Transverse colon (tissue), 4 donors: ENCODE results near the gene TMPRSS11B. TPM values are rescaled to one million over a fixed set of nuclear protein-coding genes. Genes with fewer than 3 reads are reported as not detected.

Experiments used
- DNase-seq: peaks from one replicate; pipeline ENCODE4 v3.0.0-alpha.2; 2019
- H3K27ac ChIP-seq, 4 donors: fragments of 200-600 bp; sonication (generic); 2 replicates each; pipeline ENCODE4 v1.5.1; 2016 to 2018; ENCODE audit warnings: inconsistent platforms in 4 of 4
- H3K27me3 ChIP-seq: fragments of 200-600 bp; sonication (generic); 2 replicates; pipeline ENCODE4 v1.5.1; 2017; ENCODE audit warnings: inconsistent platforms
- H3K36me3 ChIP-seq, 4 donors: fragments of 200-600 bp; sonication (generic); 2 replicates each; pipeline ENCODE4 v1.5.1; 2017 to 2019; ENCODE audit warnings: inconsistent platforms in 4 of 4
- H3K4me1 ChIP-seq, 4 donors: fragments of 200-600 bp; sonication (generic); 2 replicates each; pipeline ENCODE4 v1.5.1; 2017 to 2020; ENCODE audit warnings: inconsistent platforms in 4 of 4
- H3K4me3 ChIP-seq, 4 donors: fragments of 200-600 bp; sonication (generic); 1 replicate in 1 of 4; 2 replicates in 3 of 4; pipeline versions ENCODE4 v1.5.1 to v1.6.1; 2017 to 2019; ENCODE audit warnings: inconsistent platforms in 4 of 4
- H3K9me3 ChIP-seq, 2 donors: fragments of 200-600 bp; sonication (generic); 2 replicates each; pipeline ENCODE4 v1.5.1; 2017 to 2019; ENCODE audit warnings: inconsistent platforms in 2 of 2
- EP300 ChIP-seq: sonication (generic); formaldehyde crosslinking; IDR thresholded peaks from one replicate; pipeline ENCODE4 v1.6.1; 2017; ENCODE audit warnings: antibody characterized with exemption, low read depth
- POLR2A ChIP-seq: fragments of 450-650 bp; IDR thresholded peaks from one replicate; pipeline ENCODE4 v1.6.1; 2016; ENCODE audit warnings: antibody characterized with exemption, mild to moderate bottlenecking, moderate library complexity
- POLR2AphosphoS5 ChIP-seq, 3 donors: sonication (generic); formaldehyde crosslinking; IDR thresholded peaks; one replicate each; pipeline ENCODE4 v1.6.1; 2016; ENCODE audit warnings: antibody characterized with exemption in 3 of 3
- WGBS, 2 donors: methylation state at CpG; one replicate each; pipeline ENCODE4 v1.1.5; 2018; ENCODE audit warnings: low coverage in 1 of 2; 5-methylcytosine and 5-hydroxymethylcytosine counted together
- in situ Hi-C, 4 donors: fragments of 200-750 bp; cut with MboI; loops; one replicate each; pipeline versions ENCODE4 v1.15.0 to v1.15.1; 2017; ENCODE audit warnings: low sequenced_read_pairs in 3 of 4, low pct_ligation_motif_present in 1 of 4, low pct_unique_long_range_greater_than_20kb in 1 of 4
- intact Hi-C: fragments of 100-400 bp; cut with DNase I; formaldehyde crosslinking; loops from one replicate; pipeline ENCODE4 v1.15.1; 2023; ENCODE audit warnings: low total_unique reads
- total RNA-seq, 4 donors: library from RNA; depleted of rRNA; stranded (reverse); fragments of >200 nt; gene quantifications; one replicate each; pipeline ENCODE4 v1.1.0, GENCODE V29; 2016
- TF ChIP-seq, protein P1 (sequence below), 5 experiments: fragments of 200-600 bp in 3 of 5; fragments of 450-650 bp in 2 of 5; sonication (generic) in 3 of 5; IDR thresholded peaks; 1 replicate in 2 of 5; 2 replicates in 3 of 5; pipeline ENCODE4 v1.5.1; 2016 to 2017; ENCODE audit warnings: antibody characterized with exemption in 5 of 5, inconsistent platforms in 3 of 5, mild to moderate bottlenecking in 2 of 5, moderate library complexity in 1 of 5

TMPRSS11B gene
- total RNA-seq, 4 donors from 2014 or later, result not detected

DNA sequence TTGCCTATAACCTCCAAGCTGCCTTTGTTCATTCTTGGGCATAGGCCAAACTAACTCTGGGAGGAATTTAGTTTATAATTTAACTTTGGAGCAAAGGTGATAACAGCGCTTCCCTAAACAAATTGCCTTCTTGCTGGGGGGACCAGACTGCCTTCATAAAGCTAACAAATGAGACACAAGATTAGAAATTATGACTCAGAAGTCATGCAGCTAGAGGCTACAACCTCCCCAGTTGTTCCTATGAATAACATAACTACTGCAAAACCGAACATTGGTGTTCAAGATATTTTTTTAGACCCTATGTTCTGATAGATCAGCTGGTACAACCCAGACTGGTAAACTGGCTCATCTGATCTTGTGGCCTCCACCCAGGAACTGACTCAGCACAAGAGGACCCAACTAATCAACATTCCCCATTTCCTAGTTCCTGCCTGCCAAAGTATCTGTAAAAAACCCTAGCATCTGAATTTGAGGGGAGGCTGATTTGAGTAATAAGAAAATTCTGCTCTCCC lies 22.0 kb upstream of the TMPRSS11B start:
- no peak overlapping the region for H3K27ac ChIP-seq
- no peak overlapping the region for H3K4me3 ChIP-seq
- no peaks in the 10 kb centered on the region for H3K9me3 ChIP-seq
- H3K4me1 ChIP-seq, result no peaks in the 10 kb centered on the region
- no peaks in the 10 kb centered on the region for H3K36me3 ChIP-seq
- TF ChIP-seq POLR2AphosphoS5 (IDR thresholded peaks at IDR 0.05), result no peak
- TF ChIP-seq, protein P1, sequence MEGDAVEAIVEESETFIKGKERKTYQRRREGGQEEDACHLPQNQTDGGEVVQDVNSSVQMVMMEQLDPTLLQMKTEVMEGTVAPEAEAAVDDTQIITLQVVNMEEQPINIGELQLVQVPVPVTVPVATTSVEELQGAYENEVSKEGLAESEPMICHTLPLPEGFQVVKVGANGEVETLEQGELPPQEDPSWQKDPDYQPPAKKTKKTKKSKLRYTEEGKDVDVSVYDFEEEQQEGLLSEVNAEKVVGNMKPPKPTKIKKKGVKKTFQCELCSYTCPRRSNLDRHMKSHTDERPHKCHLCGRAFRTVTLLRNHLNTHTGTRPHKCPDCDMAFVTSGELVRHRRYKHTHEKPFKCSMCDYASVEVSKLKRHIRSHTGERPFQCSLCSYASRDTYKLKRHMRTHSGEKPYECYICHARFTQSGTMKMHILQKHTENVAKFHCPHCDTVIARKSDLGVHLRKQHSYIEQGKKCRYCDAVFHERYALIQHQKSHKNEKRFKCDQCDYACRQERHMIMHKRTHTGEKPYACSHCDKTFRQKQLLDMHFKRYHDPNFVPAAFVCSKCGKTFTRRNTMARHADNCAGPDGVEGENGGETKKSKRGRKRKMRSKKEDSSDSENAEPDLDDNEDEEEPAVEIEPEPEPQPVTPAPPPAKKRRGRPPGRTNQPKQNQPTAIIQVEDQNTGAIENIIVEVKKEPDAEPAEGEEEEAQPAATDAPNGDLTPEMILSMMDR (IDR thresholded peaks at IDR 0.05), result no peak
- TF ChIP-seq EP300, result no peak
- TF ChIP-seq POLR2A, result no peak
- WGBS, 2 donors, result 25 to 64% methylated on average over 1 to 2 of the region's 2 CpGs
- no peaks in the 10 kb centered on the region for H3K27me3 ChIP-seq
- intact Hi-C loops (no loop called here), in situ Hi-C loops (no loop called here)
- no peak for DNase-seq

DNA sequence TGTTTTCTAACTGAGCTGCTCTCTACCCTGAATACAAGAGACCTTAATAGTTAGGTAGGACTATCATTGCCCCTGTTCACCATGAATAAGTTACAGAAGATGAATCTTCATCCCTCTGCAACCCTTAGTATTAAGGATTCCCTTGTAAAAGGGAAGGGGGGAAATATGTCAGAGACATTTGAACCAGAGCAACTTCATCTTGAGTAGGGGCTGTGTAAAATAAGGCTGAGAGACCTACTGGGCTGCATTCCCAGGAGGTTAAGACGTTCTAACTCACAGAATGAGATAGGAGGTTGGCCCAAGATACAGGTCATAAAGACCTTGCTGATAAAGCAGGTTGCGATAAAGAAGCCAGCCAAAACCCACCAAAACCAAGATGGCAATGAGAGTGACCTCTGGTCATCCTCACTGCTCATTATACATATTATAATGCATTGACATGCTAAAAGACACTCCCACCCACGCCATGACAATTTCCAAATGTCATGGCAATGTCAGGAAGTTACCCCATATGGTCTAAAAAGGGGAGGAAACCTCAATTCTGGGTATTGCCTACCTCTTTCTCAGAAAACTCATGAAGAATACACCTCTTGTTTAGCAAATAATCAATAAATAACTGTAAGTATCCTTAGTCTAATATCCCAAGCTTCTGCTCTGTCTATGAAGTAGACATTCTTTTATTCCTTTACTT lies 19.5 kb upstream of the TMPRSS11B start:
- H3K9me3 ChIP-seq, result no peaks in the 10 kb centered on the region
- no peaks in the 10 kb centered on the region for H3K4me1 ChIP-seq
- DNase-seq, result no peak
- H3K36me3 ChIP-seq, result no peaks in the 10 kb centered on the region
- no peaks in the 10 kb centered on the region for H3K27me3 ChIP-seq
- in situ Hi-C loops (no loop called here), intact Hi-C loops (no loop called here)
- no peak overlapping the region for H3K4me3 ChIP-seq
- 71 to 80% methylated on average over 1 to 3 of the region's 3 CpGs for WGBS, 2 donors
- TF ChIP-seq POLR2A (no peak), EP300 (no peak), POLR2AphosphoS5 (IDR thresholded peaks at IDR 0.05) (no peak)
- TF ChIP-seq, protein P1 (IDR thresholded peaks at IDR 0.05), result no peak
- no peak overlapping the region for H3K27ac ChIP-seq

DNA sequence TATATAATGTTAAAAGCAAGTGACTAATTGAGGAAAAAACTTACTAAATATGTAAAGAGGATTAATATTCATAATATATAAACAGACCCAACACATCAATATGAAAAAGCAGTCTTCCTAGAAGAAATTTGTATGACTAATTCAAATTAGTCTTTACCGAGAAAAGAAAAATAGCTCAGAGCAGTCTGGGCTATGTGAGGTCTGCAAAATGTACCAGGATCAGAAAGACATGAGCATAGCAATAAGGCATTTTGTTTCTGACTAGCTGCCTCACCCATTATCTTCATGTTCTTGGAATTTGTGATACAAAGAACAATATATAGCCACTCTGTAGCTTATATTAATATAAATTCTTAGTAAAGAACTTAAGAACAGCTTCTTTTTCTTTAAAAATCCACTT lies 13.7 kb upstream of the TMPRSS11B start:
- H3K36me3 ChIP-seq, result no peaks in the 10 kb centered on the region
- in situ Hi-C loops (no loop called here), intact Hi-C loops (no loop called here)
- no peaks in the 10 kb centered on the region for H3K4me1 ChIP-seq
- no peak overlapping the region for H3K27ac ChIP-seq
- TF ChIP-seq POLR2A (no peak), EP300 (no peak), POLR2AphosphoS5 (IDR thresholded peaks at IDR 0.05) (no peak)
- TF ChIP-seq, protein P1 (IDR thresholded peaks at IDR 0.05), result no peak
- no peaks in the 10 kb centered on the region for H3K9me3 ChIP-seq
- 79 to 88% methylated on average over 1 of the region's 1 CpG for WGBS, 2 donors
- H3K27me3 ChIP-seq, result no peaks in the 10 kb centered on the region
- no peak for DNase-seq
- H3K4me3 ChIP-seq, result no peak overlapping the region

DNA sequence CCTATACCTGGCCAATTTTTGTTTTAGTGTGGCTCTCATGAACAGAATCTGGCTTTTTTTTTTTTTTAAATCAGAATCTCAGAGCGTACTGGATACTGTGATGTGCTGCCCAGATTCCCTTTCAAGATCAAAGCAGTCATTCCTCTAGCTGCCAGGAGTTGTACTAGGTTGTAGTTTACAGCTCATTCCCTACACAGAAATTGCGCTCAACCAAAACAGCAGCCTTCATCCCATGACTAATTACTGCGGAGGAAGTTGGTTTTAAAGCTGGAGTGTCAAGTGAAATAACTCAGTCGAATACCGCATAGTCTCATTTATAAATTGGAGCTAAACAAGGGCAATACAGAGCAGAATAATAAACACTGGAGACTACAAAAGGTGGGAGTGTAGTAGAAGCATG lies 12.2 kb upstream of the TMPRSS11B start:
- DNase-seq, result no peak
- intact Hi-C loops (no loop called here), in situ Hi-C loops (no loop called here)
- Histone ChIP-seq H3K36me3 (no peaks in the 10 kb centered on the region), H3K27me3 (no peaks in the 10 kb centered on the region), H3K27ac (no peak overlapping the region), H3K4me1 (no peaks in the 10 kb centered on the region), H3K4me3 (no peak overlapping the region), H3K9me3 (no peaks in the 10 kb centered on the region)
- TF ChIP-seq POLR2AphosphoS5 (IDR thresholded peaks at IDR 0.05) (no peak), EP300 (no peak), POLR2A (no peak)
- TF ChIP-seq, protein P1 (IDR thresholded peaks at IDR 0.05), result no peak
- WGBS, 2 donors, result 82 to 84% methylated on average over 2 to 5 of the region's 5 CpGs
